K562 (cell line): Measurements from ENCODE around the gene TXNRD3. TPM values are rescaled to one million over a fixed set of nuclear protein-coding genes. Genes with fewer than 3 reads are reported as not detected.

Source experiments
- CBX3 ChIP-seq, 2 experiments: IDR thresholded peaks; 1 replicate in 1 of 2; 2 replicates in 1 of 2; pipeline ENCODE4 v1.6.1; 2012; ENCODE audit warnings: inconsistent platforms in 2 of 2, low read length in 2 of 2, borderline replicate concordance in 1 of 2, control low read depth in 1 of 2
- ILK ChIP-seq: fragments of 450-650 bp; IDR thresholded peaks from 2 replicates; pipeline ENCODE4 v1.6.1; 2016; ENCODE audit warnings: missing genetic modification characterization, low read depth, mild to moderate bottlenecking, missing compliant biosample characterization, moderate library complexity, borderline replicate concordance
- MAX ChIP-seq: sonication (generic); formaldehyde crosslinking; IDR thresholded peaks from 2 replicates; pipeline ENCODE4 v1.9.0; 2022; ENCODE audit warnings: mild to moderate bottlenecking, missing genetic modification reagents
- OTX1 ChIP-seq: fragments of 450-650 bp; formaldehyde crosslinking; IDR thresholded peaks from 2 replicates; pipeline ENCODE4 v1.4.0; 2022; ENCODE audit warnings: mild to moderate bottlenecking
- RBM39 ChIP-seq: fragments of 200-400 bp; formaldehyde crosslinking; optimal IDR thresholded peaks from 2 replicates; pipeline ENCODE3; 2018; ENCODE audit warnings: low read depth, low read length
- SAFB ChIP-seq: fragments of 200-400 bp; formaldehyde crosslinking; IDR thresholded peaks from 2 replicates; pipeline ENCODE4 v1.6.1; 2017; ENCODE audit warnings: low read depth, low read length, borderline replicate concordance
- TAF9B ChIP-seq: fragments of 450-650 bp; IDR thresholded peaks from 2 replicates; pipeline ENCODE4 v1.6.1; 2018; ENCODE audit warnings: mild to moderate bottlenecking; ENCODE audit not compliant: partially characterized antibody
- THAP7 ChIP-seq: fragments of 250-450 bp; sonication (Bioruptor Pico); IDR thresholded peaks from 2 replicates; pipeline ENCODE4 v1.5.0; 2021
- ZBTB43 ChIP-seq: sonication (generic); formaldehyde crosslinking; IDR thresholded peaks from 2 replicates; pipeline ENCODE4 v1.8.0; 2023; ENCODE audit warnings: mild to moderate bottlenecking, missing genetic modification reagents
- ZNF551 ChIP-seq: fragments of 250-450 bp; sonication (Bioruptor Pico); IDR thresholded peaks from 2 replicates; pipeline ENCODE4 v1.5.0; 2021; ENCODE audit warnings: mild to moderate bottlenecking, moderate library complexity
- ZNF655 ChIP-seq: fragments of 250-450 bp; sonication (Bioruptor Pico); IDR thresholded peaks from 2 replicates; pipeline ENCODE4 v1.5.0; 2021
- polyA plus RNA-seq, 8 experiments: library from polyadenylated mRNA; depleted of rRNA in 4 of 8; stranded (reverse) in 5 of 8; unstranded in 3 of 8; fragments of >200 nt; fragmentation: Nextera tagmentation in 2 of 8; fragmentation: Illumina TruSeq in 1 of 8; extraction: Ambion mirVana in 2 of 8; extraction: Trizol in 1 of 8; gene quantifications; 2 replicates each; pipeline versions ENCODE4 v1.2.1 to v1.2.3, GENCODE V29; 2011 to 2014; ENCODE audit warnings: inconsistent platforms in 1 of 8, missing spikeins in 1 of 8
- total RNA-seq, 7 experiments: library from RNA; depleted of rRNA in 6 of 7; stranded (reverse); fragments of >200 nt in 6 of 7; fragmentation: Illumina TruSeq in 2 of 7; extraction: Trizol in 2 of 7; gene quantifications; 2 replicates each; pipeline versions ENCODE4 v1.2.1 to v1.2.3, GENCODE V29; 2011 to 2021; ENCODE audit warnings: low replicate concordance in 1 of 7
- TF ChIP-seq, protein P1 (sequence below): fragments of 450-650 bp; IDR thresholded peaks from 2 replicates; pipeline ENCODE4 v1.6.1; 2016; ENCODE audit warnings: low read depth, mild to moderate bottlenecking, moderate library complexity

The TXNRD3 gene
- total and polyA plus RNA-seq, 9 of the 15 experiments (the other 6 are each of a cell fraction or from before 2014, with no cell fraction given) = 0.96 to 2.3 (median 1.7) TPM

DNA sequence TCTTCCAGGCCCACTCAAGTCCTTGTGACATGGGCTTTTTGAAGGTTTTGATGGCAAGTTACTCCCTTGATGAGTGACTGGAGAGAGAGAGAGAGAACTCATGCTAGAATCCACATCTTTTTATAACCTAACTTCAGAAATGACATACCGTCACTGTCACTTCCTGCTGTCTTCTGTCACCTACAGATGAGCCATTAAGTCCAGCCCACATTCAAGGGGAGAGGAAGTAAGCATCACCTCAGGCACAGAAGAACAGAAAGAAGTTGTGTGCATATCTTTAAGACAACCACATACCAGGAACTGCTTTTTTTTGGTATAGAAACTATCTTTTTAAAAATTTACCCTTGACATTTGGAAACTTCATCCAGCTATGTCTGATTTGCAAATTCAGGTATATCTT is 16.6 kb upstream of the TXNRD3 start (continued):
- TF ChIP-seq ZNF551 (CRISPR knock-in tag) (no peak), ZBTB43 (CRISPR knock-in tag) (no peak), RBM39 (no peak), MAX (CRISPR knock-in tag) (no peak), TAF9B (no peak), ILK (tag) (no peak), ZNF655 (CRISPR knock-in tag) (no peak), CBX3 (IDR thresholded peaks at IDR 0.05; ENCODE audit: borderline replicate concordance in 1 of 2, low read length in 2 of 2) (no peak), SAFB (no peak), OTX1 (CRISPR knock-in tag) (no peak), THAP7 (CRISPR knock-in tag) (no peak)
- TF ChIP-seq, protein P1, sequence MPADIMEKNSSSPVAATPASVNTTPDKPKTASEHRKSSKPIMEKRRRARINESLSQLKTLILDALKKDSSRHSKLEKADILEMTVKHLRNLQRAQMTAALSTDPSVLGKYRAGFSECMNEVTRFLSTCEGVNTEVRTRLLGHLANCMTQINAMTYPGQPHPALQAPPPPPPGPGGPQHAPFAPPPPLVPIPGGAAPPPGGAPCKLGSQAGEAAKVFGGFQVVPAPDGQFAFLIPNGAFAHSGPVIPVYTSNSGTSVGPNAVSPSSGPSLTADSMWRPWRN = no peak
